Measurements from ENCODE around the gene OSER1. TPM values are rescaled to one million over a fixed set of nuclear protein-coding genes. Genes with fewer than 3 reads are reported as not detected.
A peak's percentile ranks its signal among the peaks of the same experiment; 100 is the strongest.

Gene OSER1
- total and polyA plus RNA-seq, 2 experiments from 2014 or later: 34.7 to 49.4 TPM

DNA sequence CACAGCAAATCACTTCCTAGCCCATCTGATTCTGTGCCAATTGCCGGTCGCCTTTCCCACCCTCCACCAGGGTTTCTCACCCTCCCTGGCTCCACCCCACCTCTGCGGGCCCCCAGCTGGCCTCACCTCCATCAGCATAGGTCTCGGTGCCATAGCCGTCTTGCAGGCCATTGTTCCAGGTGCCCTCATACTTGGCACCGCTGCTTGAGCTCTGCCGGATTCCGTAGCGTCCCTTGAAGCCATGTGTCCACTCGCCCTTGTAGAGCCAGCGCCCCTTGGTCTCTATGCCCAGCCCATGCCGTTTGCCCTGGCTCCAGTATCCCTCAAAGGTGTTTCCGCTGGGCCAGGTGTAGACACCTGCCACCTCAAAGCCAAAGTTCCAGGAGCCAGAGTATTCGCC is 24.4 kb downstream of the OSER1 start:
- H3K27me3 ChIP-seq: no peaks in the 10 kb centered on the region
- H3K79me2 ChIP-seq: no peaks in the 10 kb centered on the region
- no peak overlapping the region for H3K4me3 ChIP-seq
- TF ChIP-seq EZH2phosphoT487 (IDR thresholded peaks at IDR 0.05; ENCODE audit: low read depth, severe bottlenecking, unreplicated experiment) (no peak), EZH2 (IDR thresholded peaks at IDR 0.05; ENCODE audit: borderline replicate concordance) (no peak)
- TF ChIP-seq, protein P1, sequence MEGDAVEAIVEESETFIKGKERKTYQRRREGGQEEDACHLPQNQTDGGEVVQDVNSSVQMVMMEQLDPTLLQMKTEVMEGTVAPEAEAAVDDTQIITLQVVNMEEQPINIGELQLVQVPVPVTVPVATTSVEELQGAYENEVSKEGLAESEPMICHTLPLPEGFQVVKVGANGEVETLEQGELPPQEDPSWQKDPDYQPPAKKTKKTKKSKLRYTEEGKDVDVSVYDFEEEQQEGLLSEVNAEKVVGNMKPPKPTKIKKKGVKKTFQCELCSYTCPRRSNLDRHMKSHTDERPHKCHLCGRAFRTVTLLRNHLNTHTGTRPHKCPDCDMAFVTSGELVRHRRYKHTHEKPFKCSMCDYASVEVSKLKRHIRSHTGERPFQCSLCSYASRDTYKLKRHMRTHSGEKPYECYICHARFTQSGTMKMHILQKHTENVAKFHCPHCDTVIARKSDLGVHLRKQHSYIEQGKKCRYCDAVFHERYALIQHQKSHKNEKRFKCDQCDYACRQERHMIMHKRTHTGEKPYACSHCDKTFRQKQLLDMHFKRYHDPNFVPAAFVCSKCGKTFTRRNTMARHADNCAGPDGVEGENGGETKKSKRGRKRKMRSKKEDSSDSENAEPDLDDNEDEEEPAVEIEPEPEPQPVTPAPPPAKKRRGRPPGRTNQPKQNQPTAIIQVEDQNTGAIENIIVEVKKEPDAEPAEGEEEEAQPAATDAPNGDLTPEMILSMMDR (IDR thresholded peaks at IDR 0.05; ENCODE audit: poor library complexity): no peak
- WGBS (ENCODE audit: low lambda C conversion rate, missing lambda C conversion rate): 98% methylated on average over 14 of the region's 14 CpGs
- DNase-seq (ENCODE audit: low spot score): no peak
- H3K36me3 ChIP-seq (replicated peaks; ENCODE audit: insufficient read depth, low read depth): no peaks in the 10 kb centered on the region
- H4K20me1 ChIP-seq (ENCODE audit: insufficient read depth, poor library complexity, severe bottlenecking): no peaks in the 10 kb centered on the region
- no peaks in the 10 kb centered on the region for H3K9me3 ChIP-seq (ENCODE audit: low read depth)
- H3K27ac ChIP-seq: peak overlapping the region; percentile 88
- H2AFZ ChIP-seq: no peak overlapping the region
- peak overlapping the region; percentile 93 for H3K4me2 ChIP-seq
- H3K4me1 ChIP-seq (ENCODE audit: insufficient read depth): peaks cover 26% of the 10 kb centered on the region
- H3K9me2 ChIP-seq (replicated peaks; ENCODE audit: insufficient read depth): no peaks in the 10 kb centered on the region

DNA sequence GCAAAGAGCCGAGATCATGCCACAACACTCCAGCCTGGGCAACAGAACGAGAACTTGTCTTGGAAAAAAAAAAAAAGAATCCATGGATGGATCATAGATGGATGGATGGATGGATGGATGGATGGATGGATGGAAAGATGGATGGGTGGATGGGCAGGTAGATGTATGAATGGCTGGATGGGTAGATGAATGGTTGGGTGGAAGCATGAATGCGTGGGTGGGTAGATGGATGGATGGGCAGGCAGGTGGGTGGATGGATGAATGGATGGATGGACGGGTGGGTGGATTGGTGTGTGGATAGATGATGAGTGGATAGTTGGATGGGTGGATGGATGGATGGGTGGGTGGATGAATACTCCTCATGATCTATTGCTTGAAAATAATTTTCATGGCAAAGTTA is 25.0 kb downstream of the OSER1 start:
- H4K20me1 ChIP-seq (ENCODE audit: insufficient read depth, poor library complexity, severe bottlenecking): no peaks in the 10 kb centered on the region
- no peak overlapping the region for H3K27ac ChIP-seq
- no peaks in the 10 kb centered on the region for H3K9me3 ChIP-seq (ENCODE audit: low read depth)
- no peak for DNase-seq (ENCODE audit: low spot score)
- no peaks in the 10 kb centered on the region for H3K27me3 ChIP-seq
- no peaks in the 10 kb centered on the region for H3K36me3 ChIP-seq (replicated peaks; ENCODE audit: insufficient read depth, low read depth)
- TF ChIP-seq EZH2 (IDR thresholded peaks at IDR 0.05; ENCODE audit: borderline replicate concordance) (no peak), EZH2phosphoT487 (IDR thresholded peaks at IDR 0.05; ENCODE audit: low read depth, severe bottlenecking, unreplicated experiment) (no peak)
- TF ChIP-seq, protein P1 (IDR thresholded peaks at IDR 0.05; ENCODE audit: poor library complexity): no peak
- peak overlapping the region; percentile 93 for H3K4me2 ChIP-seq
- H3K79me2 ChIP-seq: no peaks in the 10 kb centered on the region
- WGBS (ENCODE audit: low lambda C conversion rate, missing lambda C conversion rate): 94% methylated on average over 4 of the region's 4 CpGs
- no peak overlapping the region for H2AFZ ChIP-seq
- H3K4me3 ChIP-seq: no peak overlapping the region
- peaks cover 27% of the 10 kb centered on the region for H3K4me1 ChIP-seq (ENCODE audit: insufficient read depth)
- H3K9me2 ChIP-seq (replicated peaks; ENCODE audit: insufficient read depth): no peaks in the 10 kb centered on the region

DNA sequence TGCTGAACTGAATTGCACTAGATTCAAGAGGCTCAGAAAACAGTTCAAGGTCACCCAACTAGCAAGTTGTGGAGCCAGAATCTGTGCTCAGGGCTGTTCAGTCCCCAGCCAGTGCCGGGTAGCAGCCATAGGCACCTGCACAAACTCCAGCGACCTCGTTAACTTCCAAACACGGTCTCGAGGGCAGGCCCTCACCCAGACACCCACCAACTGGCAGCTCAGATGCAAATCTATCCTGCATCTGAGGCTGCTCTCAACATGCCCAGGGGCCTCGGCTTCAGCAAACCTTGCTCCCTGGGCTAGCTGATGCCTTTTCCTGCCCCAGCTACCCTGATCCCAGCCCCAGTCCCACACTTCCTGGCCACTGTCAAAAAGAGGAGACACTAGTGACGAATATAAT is 27.3 kb downstream of the OSER1 start:
- Histone ChIP-seq H3K4me3 (no peak overlapping the region), H3K27ac (no peak overlapping the region), H3K4me2 (no peak overlapping the region), H3K36me3 (replicated peaks; ENCODE audit: insufficient read depth, low read depth) (no peaks in the 10 kb centered on the region), H3K9me3 (ENCODE audit: low read depth) (no peaks in the 10 kb centered on the region), H3K27me3 (no peaks in the 10 kb centered on the region), H4K20me1 (ENCODE audit: insufficient read depth, poor library complexity, severe bottlenecking) (no peaks in the 10 kb centered on the region), H3K79me2 (no peaks in the 10 kb centered on the region), H3K4me1 (ENCODE audit: insufficient read depth) (peaks cover 28% of the 10 kb centered on the region), H3K9me2 (replicated peaks; ENCODE audit: insufficient read depth) (no peaks in the 10 kb centered on the region), H2AFZ (no peak overlapping the region)
- TF ChIP-seq EZH2phosphoT487 (IDR thresholded peaks at IDR 0.05; ENCODE audit: low read depth, severe bottlenecking, unreplicated experiment) (no peak), EZH2 (IDR thresholded peaks at IDR 0.05; ENCODE audit: borderline replicate concordance) (no peak)
- TF ChIP-seq, protein P1 (IDR thresholded peaks at IDR 0.05; ENCODE audit: poor library complexity): no peak
- no peak for DNase-seq (ENCODE audit: low spot score)
- WGBS (ENCODE audit: low lambda C conversion rate, missing lambda C conversion rate): 64% methylated on average over 7 of the region's 7 CpGs

DNA sequence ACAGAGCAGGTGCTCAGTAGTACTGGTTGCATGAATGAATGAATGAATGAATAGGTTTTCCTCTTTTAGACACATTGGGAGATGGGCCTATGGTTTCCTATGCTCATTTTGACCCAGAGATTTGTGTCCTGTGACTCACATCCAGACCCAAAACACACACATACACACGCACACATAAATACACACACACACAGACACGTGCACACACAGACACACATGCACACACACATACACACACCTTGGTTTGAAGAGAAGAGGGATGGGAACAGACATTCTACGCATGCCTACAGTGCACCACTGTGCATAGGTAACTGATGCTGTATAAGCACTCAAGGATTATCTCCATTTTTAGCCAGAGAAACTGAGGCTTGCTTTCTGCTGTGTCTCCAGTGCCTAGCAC is 27.7 kb downstream of the OSER1 start:
- Histone ChIP-seq H3K27ac (no peak overlapping the region), H3K27me3 (no peaks in the 10 kb centered on the region), H3K36me3 (replicated peaks; ENCODE audit: insufficient read depth, low read depth) (no peaks in the 10 kb centered on the region), H3K4me2 (no peak overlapping the region), H3K79me2 (no peaks in the 10 kb centered on the region), H4K20me1 (ENCODE audit: insufficient read depth, poor library complexity, severe bottlenecking) (no peaks in the 10 kb centered on the region), H3K4me3 (no peak overlapping the region), H3K9me2 (replicated peaks; ENCODE audit: insufficient read depth) (no peaks in the 10 kb centered on the region), H3K4me1 (ENCODE audit: insufficient read depth) (peaks cover 25% of the 10 kb centered on the region), H3K9me3 (ENCODE audit: low read depth) (no peaks in the 10 kb centered on the region), H2AFZ (no peak overlapping the region)
- TF ChIP-seq EZH2phosphoT487 (IDR thresholded peaks at IDR 0.05; ENCODE audit: low read depth, severe bottlenecking, unreplicated experiment) (no peak), EZH2 (IDR thresholded peaks at IDR 0.05; ENCODE audit: borderline replicate concordance) (no peak)
- TF ChIP-seq, protein P1 (IDR thresholded peaks at IDR 0.05; ENCODE audit: poor library complexity): no peak
- no peak for DNase-seq (ENCODE audit: low spot score)
- 96% methylated on average over 3 of the region's 3 CpGs for WGBS (ENCODE audit: low lambda C conversion rate, missing lambda C conversion rate)
